G401.6 (cell line): ENCODE measurements around the gene GDAP2.
A peak's percentile ranks its signal among the peaks of the same experiment; 100 is the strongest.
"Not testable (repeated sequence)": the region's sequence is repeated elsewhere in the genome, so short reads cannot be mapped to it uniquely, and the experiment has no call there.

Experiments used
- FAIRE-seq: peaks from 2 replicates; lab custom pipeline; 2012; peaks lifted over from hg19 to GRCh38; lab: Jason Lieb, UNC

GDAP2 gene, protein sequence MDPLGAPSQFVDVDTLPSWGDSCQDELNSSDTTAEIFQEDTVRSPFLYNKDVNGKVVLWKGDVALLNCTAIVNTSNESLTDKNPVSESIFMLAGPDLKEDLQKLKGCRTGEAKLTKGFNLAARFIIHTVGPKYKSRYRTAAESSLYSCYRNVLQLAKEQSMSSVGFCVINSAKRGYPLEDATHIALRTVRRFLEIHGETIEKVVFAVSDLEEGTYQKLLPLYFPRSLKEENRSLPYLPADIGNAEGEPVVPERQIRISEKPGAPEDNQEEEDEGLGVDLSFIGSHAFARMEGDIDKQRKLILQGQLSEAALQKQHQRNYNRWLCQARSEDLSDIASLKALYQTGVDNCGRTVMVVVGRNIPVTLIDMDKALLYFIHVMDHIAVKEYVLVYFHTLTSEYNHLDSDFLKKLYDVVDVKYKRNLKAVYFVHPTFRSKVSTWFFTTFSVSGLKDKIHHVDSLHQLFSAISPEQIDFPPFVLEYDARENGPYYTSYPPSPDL

DNA sequence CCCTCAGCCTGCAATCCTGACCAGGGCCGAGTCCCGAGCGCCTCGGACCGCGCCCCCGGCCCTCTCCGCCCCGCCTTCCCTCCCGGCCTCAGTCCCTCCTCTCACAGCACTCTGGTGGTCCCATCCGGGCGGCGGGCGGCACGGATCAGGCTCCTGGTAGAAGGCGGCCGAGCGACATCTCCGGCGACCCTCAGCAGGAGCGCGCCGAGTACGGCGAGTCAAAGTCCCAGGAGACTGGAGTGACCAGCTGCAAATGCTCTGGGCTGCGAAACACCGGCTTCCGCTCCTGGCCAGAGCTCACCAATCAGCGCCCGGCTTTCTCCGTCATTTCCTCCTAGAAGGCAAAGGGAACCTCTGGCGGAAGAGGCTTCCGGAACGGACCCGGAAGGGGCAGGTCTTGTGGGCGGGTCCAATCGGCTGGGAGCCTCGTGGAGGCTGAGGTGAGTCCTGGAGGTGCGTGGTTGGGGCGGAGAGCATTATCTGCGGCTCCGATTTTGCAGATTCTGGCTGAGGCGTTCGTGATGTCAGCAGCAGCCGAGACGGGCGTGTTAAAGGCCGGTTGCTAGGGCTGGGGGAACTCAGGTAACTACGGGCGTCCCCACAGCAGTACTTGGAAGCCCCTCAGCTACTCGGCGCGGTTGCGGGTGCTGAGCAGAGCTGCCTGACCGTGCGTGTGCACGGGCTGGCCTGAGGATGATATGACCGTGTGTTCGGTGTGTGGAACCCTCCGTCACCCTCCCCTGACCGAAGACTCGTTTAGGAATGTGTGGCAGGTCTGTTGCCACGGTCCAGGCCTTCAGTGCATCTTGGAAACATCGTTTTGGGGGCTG lies at the start of gene GDAP2, which contains the start of gene WDR3:
Gene GDAP2 (minus strand): TSS at position 279 of the 830 bp plus-strand sequence. CDS start 9,264 bp downstream, outside the sequence.
Gene WDR3 (plus strand): TSS at position 397 of the 830 bp plus-strand sequence. CDS start 3,581 bp downstream, outside the sequence.
- peak; percentile 91 for FAIRE-seq

DNA sequence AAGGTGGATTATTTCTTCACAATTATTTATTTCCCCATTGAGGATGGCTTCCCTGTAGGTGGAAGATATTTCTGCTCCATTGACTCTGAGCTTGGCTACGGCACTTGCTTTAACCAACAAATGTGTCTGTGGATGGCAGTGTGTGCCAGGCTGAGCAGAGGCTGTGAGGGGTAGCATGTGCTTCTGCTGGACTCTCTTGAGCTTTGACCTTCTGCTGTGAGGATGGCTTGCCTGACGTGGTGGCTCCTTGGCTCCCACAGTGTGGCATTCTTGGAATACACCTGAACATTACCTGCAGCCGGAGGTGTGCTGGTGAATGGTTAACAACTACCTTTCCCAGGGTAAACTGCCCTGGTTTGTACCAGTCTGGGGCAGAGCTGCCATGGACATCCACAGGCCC lies 47.0 kb upstream of the GDAP2 start:
- no peak for FAIRE-seq

DNA sequence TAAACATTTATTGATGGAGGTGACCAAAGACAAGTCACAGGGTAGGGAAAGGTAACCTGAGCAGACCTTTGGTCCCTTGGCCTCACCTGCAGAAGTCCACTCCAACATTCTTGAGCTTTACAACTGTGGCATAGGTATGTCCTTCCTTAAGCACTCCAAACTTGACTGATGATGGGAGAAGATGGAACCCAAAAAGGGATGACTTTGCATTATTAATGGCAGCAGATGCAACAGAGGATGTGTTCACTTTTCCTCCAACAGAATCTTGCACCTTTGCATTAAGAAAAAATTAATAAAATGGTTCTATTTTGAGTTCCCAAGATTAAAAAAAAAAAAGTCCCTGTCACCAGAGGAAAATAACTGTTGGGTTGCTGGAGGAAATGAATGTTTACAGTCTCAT lies 42.4 kb upstream of the GDAP2 start:
- FAIRE-seq, result no peak

DNA sequence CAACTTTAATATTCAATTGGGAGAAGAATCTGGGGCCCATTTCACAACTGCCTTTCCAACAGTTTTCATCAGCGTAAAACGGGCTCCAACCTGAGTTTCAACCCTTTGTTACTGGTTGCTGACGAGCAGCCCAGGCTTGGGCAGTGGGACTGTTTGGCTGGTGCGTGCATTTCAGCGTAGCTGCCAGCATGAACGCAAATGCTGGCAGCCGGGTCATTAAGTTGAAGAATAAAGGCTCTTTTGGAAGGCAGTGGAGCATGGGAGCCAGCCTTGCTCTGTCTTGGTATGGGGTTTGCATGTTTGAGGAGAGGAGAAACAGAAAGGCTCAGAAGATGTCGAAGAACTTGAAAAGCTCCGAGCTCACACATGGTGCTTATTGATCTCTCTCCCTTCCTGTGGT lies 40.8 kb upstream of the GDAP2 start:
- no peak for FAIRE-seq

DNA sequence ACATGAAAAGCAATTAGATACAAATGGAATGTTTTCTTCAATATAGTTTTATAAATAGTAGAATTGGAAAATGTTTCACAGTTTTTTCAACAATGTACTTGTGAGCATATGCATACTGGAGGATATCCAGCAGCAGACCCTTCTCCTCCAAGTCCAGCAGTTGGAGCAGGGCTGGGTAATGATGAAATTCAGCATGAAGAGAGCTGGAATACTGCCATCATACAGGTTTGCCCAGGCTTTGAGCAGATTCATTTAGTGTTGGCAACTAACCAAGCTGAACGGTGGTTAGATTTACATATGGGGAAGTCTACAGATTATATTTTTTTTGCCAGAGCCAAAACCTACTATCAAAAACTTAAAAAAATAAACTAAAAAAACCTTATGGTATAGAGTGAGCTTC lies 38.5 kb upstream of the GDAP2 start:
- no peak for FAIRE-seq

DNA sequence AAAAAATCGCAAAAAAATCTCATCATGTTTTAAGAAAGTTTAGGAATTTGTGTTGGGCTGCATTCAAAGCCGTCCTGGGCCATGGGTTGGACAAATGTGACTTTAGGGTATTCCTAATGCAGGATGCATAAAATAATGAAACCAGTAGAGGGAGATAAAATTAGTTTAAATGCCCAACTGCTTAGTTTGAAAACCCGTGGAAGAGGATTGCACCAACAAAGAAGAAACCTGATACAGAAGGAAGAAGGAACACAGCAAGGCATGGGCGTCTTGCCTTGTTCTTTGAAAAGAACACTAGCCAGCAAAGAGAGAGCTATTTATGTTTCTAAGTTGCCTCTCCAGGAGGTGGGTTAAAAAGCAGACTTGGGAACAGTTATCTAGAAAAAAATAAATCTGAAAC lies 38.1 kb upstream of the GDAP2 start:
- FAIRE-seq, result no peak

DNA sequence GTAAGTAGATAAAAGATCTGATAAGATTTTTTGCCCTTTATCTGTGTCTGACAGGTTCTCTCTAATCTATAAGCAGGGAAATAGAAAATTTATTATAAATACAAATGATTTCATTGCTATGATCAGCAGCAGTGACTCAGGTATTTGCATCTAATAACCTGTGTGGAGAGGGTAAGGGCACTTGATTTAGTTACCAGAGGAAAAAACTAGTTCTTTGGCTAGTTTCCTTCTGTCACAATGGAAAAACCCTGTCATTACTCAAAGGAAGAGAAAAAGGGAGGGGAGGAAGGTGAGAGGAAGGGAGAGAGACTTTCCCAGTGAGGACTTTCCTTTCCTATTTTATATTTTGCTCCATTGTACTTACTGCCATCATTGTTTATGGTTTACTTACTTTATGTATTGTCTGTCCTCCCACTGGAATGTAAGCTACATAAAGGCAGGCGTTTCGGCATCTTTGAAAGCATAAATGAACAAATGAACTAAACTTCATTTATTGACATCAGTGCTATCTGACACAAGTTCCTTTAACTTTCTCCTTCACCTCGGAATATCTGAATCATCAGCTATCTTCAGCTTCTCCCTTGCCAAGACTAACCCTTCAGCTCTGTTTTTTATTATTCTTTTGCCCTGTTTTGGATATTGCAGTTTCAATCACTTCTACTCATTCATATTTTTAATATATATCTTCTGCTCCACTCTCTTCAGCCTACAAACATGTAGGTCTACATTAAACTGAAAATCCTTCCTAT lies 35.0 kb upstream of the GDAP2 start:
- FAIRE-seq, result no peak

DNA sequence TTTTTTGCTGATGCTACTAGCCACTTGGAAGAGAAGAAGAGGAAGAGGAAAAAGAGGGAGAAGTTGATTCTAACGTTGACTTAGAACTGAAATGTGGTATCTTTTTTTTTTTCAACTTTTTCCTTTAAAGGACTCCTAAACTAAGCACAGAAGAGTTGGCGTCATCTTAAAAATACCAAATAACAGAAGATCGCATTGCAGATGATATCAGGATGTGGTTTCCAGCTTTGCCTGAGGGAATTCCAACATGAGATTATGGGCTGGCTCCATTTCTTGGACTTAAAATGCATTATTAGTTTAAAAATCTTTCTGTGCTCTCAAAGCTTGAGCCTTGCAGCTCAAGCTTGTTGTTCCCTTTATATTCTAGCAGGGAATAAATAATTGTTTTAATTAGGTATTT lies 29.9 kb upstream of the GDAP2 start:
- no peak for FAIRE-seq

DNA sequence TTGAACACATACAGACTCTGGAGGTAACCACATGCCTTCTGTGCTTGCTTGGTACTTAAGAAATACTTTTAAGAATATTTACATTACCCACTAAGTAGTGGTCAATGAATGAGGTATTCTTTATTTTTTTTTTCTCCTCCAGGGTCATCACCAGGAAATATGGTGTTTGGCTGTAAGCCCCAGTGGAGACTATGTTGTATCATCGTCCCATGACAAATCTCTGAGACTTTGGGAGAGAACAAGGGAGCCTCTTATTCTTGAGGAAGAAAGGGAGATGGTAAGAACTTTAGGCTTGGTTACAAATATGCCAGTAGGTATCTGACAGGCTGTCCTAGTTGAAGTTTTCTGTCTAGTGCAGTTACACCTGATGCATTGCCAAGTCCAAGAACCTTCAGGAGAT lies 23.0 kb upstream of the GDAP2 start:
- no peak for FAIRE-seq

DNA sequence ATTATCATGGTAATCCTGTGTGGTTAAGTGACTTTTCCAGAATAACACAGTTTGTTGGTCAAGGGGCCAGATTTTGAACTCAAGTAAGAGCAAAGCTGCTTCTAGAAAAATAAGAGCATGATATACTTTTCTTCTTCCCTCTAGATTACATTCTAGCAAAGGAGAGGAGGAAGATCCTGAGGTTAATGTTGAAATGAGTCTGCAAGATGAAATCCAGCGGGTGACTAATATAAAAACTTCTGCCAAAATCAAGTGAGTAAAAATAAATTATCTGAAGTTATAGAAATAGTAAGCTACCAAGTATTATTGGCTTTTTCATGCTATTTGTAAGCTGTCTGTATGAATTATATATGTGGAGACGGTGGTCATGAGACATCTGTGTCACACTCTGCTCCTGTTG lies 12.9 kb upstream of the GDAP2 start:
- FAIRE-seq, result no peak

DNA sequence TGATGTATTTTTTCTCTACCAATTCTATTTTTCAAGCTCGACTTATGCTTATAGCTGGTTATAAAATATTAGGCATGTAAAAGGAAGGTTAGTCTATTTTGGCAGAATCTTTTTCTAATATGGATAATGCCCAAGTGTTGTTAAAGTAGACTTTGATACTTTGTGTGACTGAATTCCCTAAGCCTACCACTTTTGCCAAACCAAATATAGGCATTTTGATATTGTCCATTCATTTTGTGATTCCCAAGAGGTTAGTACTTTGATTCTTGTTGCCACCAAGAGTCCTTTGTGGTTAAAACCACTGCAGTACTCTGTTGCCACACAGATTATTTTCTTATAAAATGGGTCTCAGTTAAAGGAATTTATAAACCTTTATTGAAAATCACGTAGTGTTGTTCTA lies 4.3 kb upstream of the GDAP2 start:
- FAIRE-seq, result no peak

DNA sequence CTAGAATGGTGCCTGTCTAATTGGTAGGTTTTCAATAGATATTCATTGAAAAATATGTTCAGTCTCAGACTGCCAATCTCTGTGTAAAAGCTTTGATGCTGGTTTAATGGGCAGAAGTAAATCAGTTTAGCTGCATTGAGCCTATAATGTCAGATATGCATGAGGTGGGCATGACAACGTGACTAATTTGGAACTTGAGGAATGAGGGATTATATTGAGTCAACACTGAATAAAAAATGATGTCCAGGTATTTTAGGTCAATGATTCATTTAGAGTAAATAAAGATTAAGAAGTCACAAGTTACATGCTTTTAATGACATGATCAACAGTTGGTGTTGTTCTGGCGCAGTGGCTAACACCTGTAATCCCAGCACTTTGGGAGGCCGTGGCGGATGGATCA lies 3.2 kb upstream of the GDAP2 start:
- no peak for FAIRE-seq

DNA sequence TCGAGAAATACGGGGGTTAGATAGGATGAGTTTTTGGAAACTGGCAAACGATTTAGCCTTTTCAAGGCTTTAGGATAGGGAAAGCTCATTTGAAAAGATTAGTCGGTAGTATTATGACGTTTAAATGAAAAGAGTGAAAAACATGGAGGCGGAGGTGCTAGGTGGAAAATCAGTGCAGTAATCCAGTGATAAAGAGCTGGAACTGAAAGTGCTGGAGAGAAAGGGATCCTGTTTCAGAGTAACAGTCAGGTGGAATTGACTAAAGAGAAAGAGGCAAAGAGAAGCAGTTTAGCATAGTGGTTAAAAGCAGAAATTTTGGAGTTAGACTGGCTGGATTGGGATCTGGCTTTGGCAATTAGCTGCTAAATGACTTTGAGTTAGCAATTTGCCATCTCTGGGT lies 1.1 kb upstream of the GDAP2 start:
- no peak for FAIRE-seq

DNA sequence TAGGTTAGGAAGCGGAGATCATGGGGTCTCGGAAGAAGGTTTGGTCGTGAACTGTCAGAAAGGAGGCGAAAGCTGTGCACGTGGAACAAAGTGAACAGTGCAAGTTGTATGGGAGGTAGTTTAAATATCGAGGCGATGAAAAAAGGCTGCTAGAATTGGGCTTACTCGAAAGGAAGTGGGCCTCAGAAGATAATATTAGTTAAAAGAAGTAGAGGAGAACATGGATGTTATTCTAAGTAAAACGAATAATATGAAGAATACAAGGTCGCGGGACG lies 689 bp upstream of the GDAP2 start:
- no peak for FAIRE-seq

DNA sequence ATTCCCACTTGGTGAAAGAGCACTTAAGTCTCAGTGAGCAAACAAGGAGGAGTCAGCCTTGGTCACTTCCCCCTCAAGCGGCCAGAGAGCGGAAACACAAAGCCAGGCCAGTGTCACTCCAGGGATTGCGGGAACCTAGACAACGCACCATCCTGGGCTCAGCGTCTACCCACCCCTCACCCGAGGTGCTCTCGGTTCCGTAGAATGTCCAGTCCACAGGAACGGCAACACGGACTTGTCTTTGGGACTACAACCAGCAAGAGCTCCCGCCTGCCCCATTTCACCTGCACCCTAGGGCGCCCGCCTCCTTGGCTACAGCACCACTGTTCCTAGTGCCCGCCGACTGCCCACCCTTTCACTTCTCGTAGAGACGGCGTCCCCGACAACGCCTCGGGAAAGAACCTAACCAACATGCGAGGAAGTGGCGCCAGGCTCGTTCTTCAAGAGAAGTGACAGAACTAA lies 509 bp downstream of the GDAP2 start:
- no peak for FAIRE-seq

DNA sequence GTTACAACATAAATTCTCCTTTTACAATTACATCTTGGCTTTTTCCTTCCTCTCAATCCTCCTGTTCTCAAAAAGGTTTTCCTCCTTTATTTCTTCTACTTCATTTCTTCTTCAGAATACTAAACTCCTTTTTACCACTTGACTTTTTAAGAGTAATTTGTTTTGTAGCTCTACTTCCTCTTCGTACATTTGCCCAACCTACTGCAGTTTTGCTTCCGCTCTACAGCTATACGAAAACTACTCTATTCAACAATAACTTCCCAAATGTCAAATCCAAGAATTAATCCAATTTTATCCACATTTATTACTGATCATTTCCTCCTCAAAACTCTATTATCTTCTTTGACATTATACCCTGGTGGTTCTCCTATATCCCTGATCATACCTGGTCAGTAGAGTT lies 3.4 kb downstream of the GDAP2 start:
- no peak for FAIRE-seq

DNA sequence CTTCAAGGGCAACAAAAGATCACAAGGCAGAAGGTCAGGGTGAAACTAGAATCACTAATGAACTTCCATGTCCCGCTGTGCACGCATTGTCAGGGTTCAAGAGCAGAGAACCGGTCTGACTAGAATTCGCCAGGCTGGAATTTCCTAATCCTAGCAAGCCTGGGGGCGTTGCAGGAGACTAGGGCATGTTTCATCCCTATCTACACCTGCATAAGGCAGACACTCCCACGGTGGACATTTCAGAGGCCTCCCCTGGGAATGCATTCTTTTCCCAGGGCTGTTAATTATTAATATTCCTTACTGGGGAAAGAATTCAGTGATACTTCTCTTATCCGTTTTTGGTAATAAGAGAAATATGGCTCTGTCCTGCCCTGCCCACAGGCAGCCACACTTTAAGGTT lies 6.7 kb downstream of the GDAP2 start:
- not testable (repeated sequence) for FAIRE-seq

DNA sequence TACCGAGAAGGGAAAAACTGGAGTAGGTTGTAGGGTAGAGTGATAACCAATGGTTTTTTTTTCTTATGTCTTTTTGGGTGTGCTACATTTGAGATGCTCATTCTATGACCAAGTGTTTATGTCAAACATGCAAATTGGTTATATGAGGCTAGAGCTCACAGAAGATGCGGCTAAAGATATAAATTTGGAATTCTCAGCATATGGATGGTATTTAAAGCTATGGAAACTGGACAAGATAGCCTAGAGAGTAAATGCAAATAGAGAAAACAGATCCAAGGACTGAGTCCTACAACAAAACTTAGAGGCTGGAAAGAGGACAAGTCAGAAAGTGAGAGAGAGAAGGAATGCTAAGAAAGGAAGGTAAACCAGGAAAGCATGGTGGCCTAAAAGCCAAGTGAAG lies 7.4 kb downstream of the GDAP2 start:
- FAIRE-seq, result no peak

DNA sequence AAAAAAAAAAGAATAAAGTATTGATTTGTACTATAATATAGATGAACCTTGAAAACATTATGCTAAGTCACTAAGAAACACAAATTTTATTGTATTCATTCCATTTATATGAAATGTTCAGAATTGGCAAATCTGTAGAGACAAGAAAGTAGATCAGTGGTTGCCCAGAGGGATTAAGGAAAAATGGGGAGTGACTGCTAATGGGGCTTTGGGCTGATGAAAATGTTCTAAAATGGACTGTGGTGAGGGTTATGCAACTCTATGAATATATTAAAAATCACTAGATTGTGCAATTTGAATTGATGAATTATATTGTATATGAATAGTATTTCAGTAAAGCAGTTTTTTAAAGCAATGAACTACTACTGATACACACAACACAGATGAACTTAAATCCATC lies 10.0 kb downstream of the GDAP2 start:
- FAIRE-seq, result no peak

DNA sequence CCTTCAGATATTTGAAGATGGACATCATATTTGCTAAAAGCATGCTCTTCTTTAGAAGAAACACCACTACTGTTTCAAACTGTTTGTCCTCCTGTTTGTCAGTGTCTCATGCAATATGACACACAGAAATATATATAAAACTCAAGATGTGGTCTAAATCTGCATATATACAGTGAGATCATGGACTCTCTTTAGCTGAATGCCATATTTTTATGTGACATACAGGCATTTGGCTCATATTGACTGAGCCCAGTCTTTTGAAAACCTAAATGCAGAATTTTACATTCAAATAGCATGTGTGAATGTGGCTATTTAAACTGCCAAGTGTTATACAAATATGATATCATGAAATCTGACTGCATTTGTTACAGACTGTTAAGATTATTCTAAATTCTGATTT lies 18.4 kb downstream of the GDAP2 start:
- no peak for FAIRE-seq

DNA sequence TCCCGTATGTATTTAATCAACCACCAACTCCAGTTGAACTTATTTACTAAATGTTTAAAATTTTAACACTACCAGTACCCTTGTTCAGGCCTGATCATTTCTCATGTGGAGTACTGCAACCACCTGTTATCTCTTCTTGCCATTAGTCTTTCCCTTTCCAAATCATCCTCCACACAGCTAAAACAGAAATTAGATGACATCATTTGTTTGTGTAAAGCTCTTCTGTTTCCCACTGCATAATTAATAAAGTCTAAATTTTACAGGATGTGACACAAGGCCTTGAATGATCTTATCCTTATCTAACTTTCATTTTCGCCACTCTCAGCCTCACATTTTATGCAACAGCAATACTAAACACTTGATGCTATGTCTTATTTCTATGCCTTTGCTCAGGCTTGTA lies 24.4 kb downstream of the GDAP2 start:
- FAIRE-seq, result no peak

DNA sequence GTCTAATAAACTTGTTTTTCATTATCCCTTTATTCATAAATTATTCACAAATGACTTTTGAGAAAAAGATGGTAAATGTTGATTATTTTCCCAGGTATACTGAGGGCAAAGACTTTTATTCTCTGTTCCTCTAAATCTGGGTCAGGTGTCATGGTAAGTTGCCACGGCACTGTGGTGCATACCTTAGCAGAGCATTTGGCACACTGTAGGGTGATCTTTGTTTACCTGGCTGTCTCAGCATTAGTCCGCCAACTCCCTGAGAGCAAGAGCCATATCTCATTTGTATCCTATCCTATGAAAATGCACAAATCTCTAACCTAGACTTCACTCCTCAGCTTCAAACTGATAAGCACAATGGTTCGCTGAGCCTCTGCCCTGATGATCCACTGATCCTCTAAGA lies 24.9 kb downstream of the GDAP2 start:
- FAIRE-seq, result no peak

DNA sequence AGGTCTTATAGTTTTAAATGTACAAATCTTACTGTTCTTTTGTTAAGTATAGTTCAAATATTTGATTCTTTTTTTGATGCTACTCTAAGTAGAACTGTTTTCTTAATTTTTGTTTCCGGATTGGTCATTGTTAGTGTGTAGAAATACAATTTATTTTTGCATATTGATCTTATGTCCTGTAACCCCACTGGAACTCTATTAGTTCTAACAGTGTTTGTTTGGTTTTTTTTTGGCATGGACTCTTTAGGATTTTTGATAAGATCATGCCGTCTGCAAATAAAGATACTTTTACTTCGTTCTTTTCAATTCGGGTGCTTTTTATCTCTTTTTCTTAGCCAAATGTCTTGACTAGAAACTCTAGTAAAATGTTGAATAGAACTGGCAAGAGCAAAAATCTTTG lies 26.5 kb downstream of the GDAP2 start:
- FAIRE-seq, result no peak
